Measurements from ENCODE around the gene AANAT. TPM values are rescaled to one million over a fixed set of nuclear protein-coding genes. Genes with fewer than 3 reads are reported as not detected.

The AANAT gene
- not detected for total RNA-seq
- not detected for polyA plus RNA-seq

DNA sequence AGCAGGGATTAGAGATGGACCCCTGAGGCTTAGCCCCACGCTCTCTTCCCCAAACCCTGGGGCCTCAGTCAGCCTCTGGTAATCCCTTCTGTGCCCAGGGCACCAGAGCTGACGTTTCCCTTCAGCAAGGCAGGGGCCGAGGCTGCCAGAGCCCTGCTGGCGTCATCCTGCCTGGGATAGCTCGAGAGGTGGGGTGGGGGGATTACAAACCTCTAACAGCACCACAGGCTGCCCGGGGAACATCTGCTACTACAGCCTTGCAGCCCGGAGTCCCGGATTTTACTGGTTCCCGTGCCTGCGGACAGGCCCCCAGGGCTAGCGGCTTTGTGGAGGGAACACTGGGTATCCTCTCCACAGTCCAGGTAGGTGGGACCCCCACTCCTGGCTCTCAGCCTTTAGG is at the start of gene AANAT:
AANAT (plus strand) TSS at position 238 of the 400 bp plus-strand sequence. CDS start 1,144 bp downstream, outside the sequence.
- H3K4me3 Mint-ChIP-seq, result no peak within 1 kb of the TSS
- POLR2A ChIA-PET (ENCODE audit: partially characterized antibody), result interaction anchor here (1.1 to 3.6 kb wide), 7 partner anchors 10 to 45 kb away, joined by 3 to 38 read pairs (median 7); partner anchors contain the start of genes RHBDF2 and UBE2O
- H3K27me3 Mint-ChIP-seq, result no peaks in the 10 kb centered on the region
- peak within 1 kb of the TSS in 1 of 7 donors; percentile 29 for H3K27ac Mint-ChIP-seq
- H3K9me3 ChIP-seq (ENCODE audit: control insufficient read depth in 1 of 2, low read length in 2 of 2), result no peaks in the 10 kb centered on the region
- H3K9me3 Mint-ChIP-seq, result no peaks in the 10 kb centered on the region
- DNase-seq, result no peak
- H3K4me3 ChIP-seq (ENCODE audit: low read length in 2 of 2), result no peak within 1 kb of the TSS
- CTCF ChIA-PET (ENCODE audit: partially characterized antibody), result interaction anchor here (0.7 to 6.5 kb wide), 16 partner anchors 9 to 95 kb away, joined by 3 to 161 read pairs (median 6); partner anchors contain the start of genes RHBDF2 and UBE2O
- H3K36me3 Mint-ChIP-seq, result peaks cover 0 to 10% of the 10 kb centered on the region in 2 donors
- peaks cover 3 to 6% (median 3%) of the 10 kb centered on the region in 4 donors for H3K4me1 Mint-ChIP-seq
- intact Hi-C loops (cut with micrococcal nuclease), result no loop called here
- H3K4me1 ChIP-seq (ENCODE audit: insufficient read depth, low read length), result peaks cover 4% of the 10 kb centered on the region
- peaks cover 6% of the 10 kb centered on the region for H3K36me3 ChIP-seq (ENCODE audit: insufficient read depth, low read length)
- H3K27me3 ChIP-seq (ENCODE audit: insufficient read depth, low read length), result no peaks in the 10 kb centered on the region
- H3K27ac ChIP-seq (ENCODE audit: low read depth, low read length), result no peak within 1 kb of the TSS

GRCh38 chr17:76419576-76420260 is 47.7 kb upstream of the AANAT start:
- no peak for DNase-seq
- Histone ChIP-seq H3K4me3 (ENCODE audit: low read length in 2 of 2) (no peak overlapping the region), H3K9me3 (ENCODE audit: control insufficient read depth in 1 of 2, low read length in 2 of 2) (no peaks in the 10 kb centered on the region), H3K36me3 (ENCODE audit: insufficient read depth, low read length) (no peaks in the 10 kb centered on the region), H3K27me3 (ENCODE audit: insufficient read depth, low read length) (no peaks in the 10 kb centered on the region), H3K27ac (ENCODE audit: low read depth, low read length) (no peak overlapping the region), H3K4me1 (ENCODE audit: insufficient read depth, low read length) (no peaks in the 10 kb centered on the region)
- no peak overlapping the region for H3K4me3 Mint-ChIP-seq
- H3K27me3 Mint-ChIP-seq, result no peaks in the 10 kb centered on the region
- POLR2A ChIA-PET (ENCODE audit: partially characterized antibody), result no interaction called here
- H3K27ac Mint-ChIP-seq, result peak overlapping the region in 6 of 7 donors; percentile 8 to 81 (median 38)
- H3K4me1 Mint-ChIP-seq, result peaks cover 15 to 38% (median 18%) of the 10 kb centered on the region in 4 donors
- CTCF ChIA-PET (ENCODE audit: partially characterized antibody), result interaction anchor here (0.7 to 1.3 kb wide), 2 partner anchors 10 to 22 kb away, joined by 3 read pairs; no protein-coding TSS in a partner anchor
- peaks cover 0 to 2% (median 0%) of the 10 kb centered on the region in 8 donors for H3K9me3 Mint-ChIP-seq
- peaks cover 0 to 9% of the 10 kb centered on the region in 2 donors for H3K36me3 Mint-ChIP-seq
- intact Hi-C loops (cut with micrococcal nuclease), result no loop called here

DNA sequence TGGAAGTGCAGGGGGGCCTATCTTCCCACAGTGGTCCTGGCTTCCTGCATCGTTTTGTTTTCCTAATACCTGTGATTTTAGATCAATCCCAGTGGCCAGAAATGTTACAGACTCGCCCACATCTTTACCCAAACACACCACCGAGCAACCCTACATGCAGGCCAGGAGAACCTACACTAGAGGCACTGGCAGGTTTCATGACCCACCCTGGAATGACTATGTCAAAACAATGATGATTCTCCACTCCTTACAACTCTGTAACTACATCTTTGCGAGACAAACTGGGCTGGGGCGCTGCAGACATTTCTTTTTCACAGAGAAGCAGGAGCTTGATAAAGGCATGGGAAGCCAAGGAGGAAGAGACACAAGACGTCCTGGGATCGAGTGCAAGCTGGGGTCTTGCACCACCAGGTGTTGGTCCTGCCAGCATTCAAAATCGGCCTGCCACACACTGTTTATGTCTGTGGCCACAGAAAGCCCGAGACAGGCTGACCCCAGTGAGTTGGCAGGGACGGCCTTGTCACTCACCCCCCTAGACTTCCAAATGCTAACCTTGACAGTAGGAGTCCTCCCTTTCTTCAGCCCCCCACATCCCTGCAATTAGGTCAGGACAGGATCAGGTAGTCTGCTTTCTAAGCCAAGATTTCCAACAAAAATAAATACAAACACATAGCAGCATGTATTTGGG is 46.9 kb upstream of the AANAT start:
- H3K4me1 ChIP-seq (ENCODE audit: insufficient read depth, low read length), result no peaks in the 10 kb centered on the region
- peaks cover 17 to 36% (median 19%) of the 10 kb centered on the region in 4 donors for H3K4me1 Mint-ChIP-seq
- CTCF ChIA-PET (ENCODE audit: partially characterized antibody), result no interaction called here

DNA sequence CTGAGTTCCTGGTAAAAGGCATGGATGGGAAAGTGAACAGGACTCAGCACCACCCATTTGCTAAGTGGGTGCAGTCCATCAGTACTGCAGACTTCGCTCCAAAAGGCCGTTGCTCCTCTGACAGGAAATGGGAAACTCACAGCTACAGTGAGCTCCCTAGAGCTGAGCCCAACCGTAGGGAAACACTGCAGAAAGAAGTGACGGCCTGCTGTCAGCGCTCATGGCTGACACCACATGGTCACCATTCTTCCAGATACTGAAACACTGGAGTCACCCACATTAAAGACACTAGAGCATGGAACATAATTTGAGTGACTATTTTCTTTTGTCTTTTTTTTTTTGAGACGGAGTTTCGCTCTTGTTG is 46.4 kb upstream of the AANAT start:
- intact Hi-C loops (cut with micrococcal nuclease), result no loop called here
- no peaks in the 10 kb centered on the region for H3K27me3 Mint-ChIP-seq
- Histone ChIP-seq H3K27ac (ENCODE audit: low read depth, low read length) (no peak overlapping the region), H3K36me3 (ENCODE audit: insufficient read depth, low read length) (no peaks in the 10 kb centered on the region), H3K4me3 (ENCODE audit: low read length in 2 of 2) (no peak overlapping the region), H3K27me3 (ENCODE audit: insufficient read depth, low read length) (no peaks in the 10 kb centered on the region), H3K9me3 (ENCODE audit: control insufficient read depth in 1 of 2, low read length in 2 of 2) (no peaks in the 10 kb centered on the region), H3K4me1 (ENCODE audit: insufficient read depth, low read length) (no peaks in the 10 kb centered on the region)
- peaks cover 18 to 39% (median 20%) of the 10 kb centered on the region in 4 donors for H3K4me1 Mint-ChIP-seq
- peak overlapping the region in 2 of 7 donors; percentile 15 to 47 for H3K27ac Mint-ChIP-seq
- H3K9me3 Mint-ChIP-seq, result peaks cover 0 to 2% (median 0%) of the 10 kb centered on the region in 8 donors
- peaks cover 0 to 9% of the 10 kb centered on the region in 2 donors for H3K36me3 Mint-ChIP-seq
- DNase-seq, result no peak
- CTCF ChIA-PET (ENCODE audit: partially characterized antibody), result no interaction called here
- POLR2A ChIA-PET (ENCODE audit: partially characterized antibody), result no interaction called here
- no peak overlapping the region for H3K4me3 Mint-ChIP-seq

More for the DNA sequence above, 46.9 kb upstream of the AANAT start:
- intact Hi-C loops (cut with micrococcal nuclease), result no loop called here
- no peak overlapping the region for H3K4me3 Mint-ChIP-seq
- Histone ChIP-seq H3K27ac (ENCODE audit: low read depth, low read length) (no peak overlapping the region), H3K9me3 (ENCODE audit: control insufficient read depth in 1 of 2, low read length in 2 of 2) (no peaks in the 10 kb centered on the region), H3K4me3 (ENCODE audit: low read length in 2 of 2) (no peak overlapping the region), H3K27me3 (ENCODE audit: insufficient read depth, low read length) (no peaks in the 10 kb centered on the region), H3K36me3 (ENCODE audit: insufficient read depth, low read length) (no peaks in the 10 kb centered on the region)
- no peak for DNase-seq
- H3K9me3 Mint-ChIP-seq, result peaks cover 0 to 2% (median 0%) of the 10 kb centered on the region in 8 donors
- POLR2A ChIA-PET (ENCODE audit: partially characterized antibody), result no interaction called here
- peak overlapping the region in 4 of 7 donors; percentile 49 to 81 (median 66) for H3K27ac Mint-ChIP-seq
- H3K36me3 Mint-ChIP-seq, result peaks cover 0 to 9% of the 10 kb centered on the region in 2 donors
- H3K27me3 Mint-ChIP-seq, result no peaks in the 10 kb centered on the region

GRCh38 chr17:76422406-76422805 is 45.0 kb upstream of the AANAT start:
- Mint-ChIP-seq H3K27ac (peak overlapping the region in 2 of 7 donors; percentile 35 to 37), H3K9me3 (no peaks in the 10 kb centered on the region), H3K27me3 (no peaks in the 10 kb centered on the region), H3K36me3 (peaks cover 0 to 9% of the 10 kb centered on the region in 2 donors), H3K4me3 (no peak overlapping the region), H3K4me1 (peaks cover 18 to 44% (median 21%) of the 10 kb centered on the region in 4 donors)
- Histone ChIP-seq H3K36me3 (ENCODE audit: insufficient read depth, low read length) (no peaks in the 10 kb centered on the region), H3K4me3 (ENCODE audit: low read length in 2 of 2) (no peak overlapping the region), H3K9me3 (ENCODE audit: control insufficient read depth in 1 of 2, low read length in 2 of 2) (no peaks in the 10 kb centered on the region), H3K27ac (ENCODE audit: low read depth, low read length) (no peak overlapping the region), H3K4me1 (ENCODE audit: insufficient read depth, low read length) (no peaks in the 10 kb centered on the region), H3K27me3 (ENCODE audit: insufficient read depth, low read length) (no peaks in the 10 kb centered on the region)
- ChIA-PET CTCF (ENCODE audit: partially characterized antibody) (interaction anchor here (0.6 to 2.3 kb wide), 3 partner anchors 11 to 20 kb away, joined by 3 to 9 read pairs (median 4); no protein-coding TSS in a partner anchor), POLR2A (ENCODE audit: partially characterized antibody) (no interaction called here)
- intact Hi-C loops (cut with micrococcal nuclease), result no loop called here
- no peak for DNase-seq

- H3K27ac ChIP-seq (ENCODE audit: low read depth, low read length), result no peak overlapping the region
Observed at GRCh38 chr17:76422860-76423259, 44.5 kb upstream of the AANAT start.

GRCh38 chr17:76426853-76427252 is 40.5 kb upstream of the AANAT start:
- Histone ChIP-seq H3K4me1 (ENCODE audit: insufficient read depth, low read length) (no peaks in the 10 kb centered on the region), H3K4me3 (ENCODE audit: low read length in 2 of 2) (no peak overlapping the region), H3K9me3 (ENCODE audit: control insufficient read depth in 1 of 2, low read length in 2 of 2) (no peaks in the 10 kb centered on the region), H3K36me3 (ENCODE audit: insufficient read depth, low read length) (no peaks in the 10 kb centered on the region), H3K27ac (ENCODE audit: low read depth, low read length) (no peak overlapping the region), H3K27me3 (ENCODE audit: insufficient read depth, low read length) (no peaks in the 10 kb centered on the region)
- H3K4me3 Mint-ChIP-seq, result no peak overlapping the region
- POLR2A ChIA-PET (ENCODE audit: partially characterized antibody), result no interaction called here
- no peaks in the 10 kb centered on the region for H3K27me3 Mint-ChIP-seq
- peaks cover 5 to 31% (median 14%) of the 10 kb centered on the region in 4 donors for H3K4me1 Mint-ChIP-seq
- peaks cover 0 to 9% of the 10 kb centered on the region in 2 donors for H3K36me3 Mint-ChIP-seq
- intact Hi-C loops (cut with micrococcal nuclease), result no loop called here
- no peaks in the 10 kb centered on the region for H3K9me3 Mint-ChIP-seq
- H3K27ac Mint-ChIP-seq, result peak overlapping the region in 2 of 7 donors; percentile 15 to 38
- CTCF ChIA-PET (ENCODE audit: partially characterized antibody), result interaction anchor here (1.2 to 2.5 kb wide), 4 partner anchors 18 to 413 kb away, joined by 3 to 8 read pairs (median 4); no protein-coding TSS in a partner anchor
- DNase-seq, result no peak

More at GRCh38 chr17:76422860-76423259, 44.5 kb upstream of the AANAT start:
- ChIA-PET CTCF (ENCODE audit: partially characterized antibody) (interaction anchor here (0.6 to 2.3 kb wide), 3 partner anchors 12 to 21 kb away, joined by 3 to 9 read pairs (median 4); no protein-coding TSS in a partner anchor), POLR2A (ENCODE audit: partially characterized antibody) (no interaction called here)
- Mint-ChIP-seq H3K4me3 (no peak overlapping the region), H3K27me3 (no peaks in the 10 kb centered on the region), H3K36me3 (peaks cover 0 to 5% of the 10 kb centered on the region in 2 donors), H3K9me3 (no peaks in the 10 kb centered on the region), H3K27ac (peak overlapping the region in 3 of 7 donors; percentile 35 to 77 (median 37)), H3K4me1 (peaks cover 14 to 42% (median 18%) of the 10 kb centered on the region in 4 donors)
- no peaks in the 10 kb centered on the region for H3K9me3 ChIP-seq (ENCODE audit: control insufficient read depth in 1 of 2, low read length in 2 of 2)
- H3K4me3 ChIP-seq (ENCODE audit: low read length in 2 of 2), result no peak overlapping the region
- intact Hi-C loops (cut with micrococcal nuclease), result no loop called here
- no peaks in the 10 kb centered on the region for H3K4me1 ChIP-seq (ENCODE audit: insufficient read depth, low read length)
- H3K27me3 ChIP-seq (ENCODE audit: insufficient read depth, low read length), result no peaks in the 10 kb centered on the region
- no peak for DNase-seq
- H3K36me3 ChIP-seq (ENCODE audit: insufficient read depth, low read length), result no peaks in the 10 kb centered on the region
